ENCODE results near the gene RTP5. TPM values are rescaled to one million over a fixed set of nuclear protein-coding genes. Genes with fewer than 3 reads are reported as not detected.

The RTP5 gene
- total and polyA plus RNA-seq, 12 donors = 0.15 TPM; not detected in 11

GRCh38 chr2:241895427-241895711, 25.8 kb downstream of the RTP5 start:
- 84 to 88% methylated on average over 11 of the region's 11 CpGs for WGBS, 2 donors
- ATAC-seq (peak in 2 of 8 donors; percentile 3 to 7), DNase-seq (no peak)
- no peak overlapping the region for H3K4me3 ChIP-seq
- no peak overlapping the region for H3K27ac ChIP-seq
- no peaks in the 10 kb centered on the region for H3K36me3 ChIP-seq
- no peaks in the 10 kb centered on the region for H3K9me3 ChIP-seq
- peaks cover 0 to 5% (median under 1%) of the 10 kb centered on the region in 7 donors for H3K27me3 ChIP-seq
- TF ChIP-seq, protein P1, sequence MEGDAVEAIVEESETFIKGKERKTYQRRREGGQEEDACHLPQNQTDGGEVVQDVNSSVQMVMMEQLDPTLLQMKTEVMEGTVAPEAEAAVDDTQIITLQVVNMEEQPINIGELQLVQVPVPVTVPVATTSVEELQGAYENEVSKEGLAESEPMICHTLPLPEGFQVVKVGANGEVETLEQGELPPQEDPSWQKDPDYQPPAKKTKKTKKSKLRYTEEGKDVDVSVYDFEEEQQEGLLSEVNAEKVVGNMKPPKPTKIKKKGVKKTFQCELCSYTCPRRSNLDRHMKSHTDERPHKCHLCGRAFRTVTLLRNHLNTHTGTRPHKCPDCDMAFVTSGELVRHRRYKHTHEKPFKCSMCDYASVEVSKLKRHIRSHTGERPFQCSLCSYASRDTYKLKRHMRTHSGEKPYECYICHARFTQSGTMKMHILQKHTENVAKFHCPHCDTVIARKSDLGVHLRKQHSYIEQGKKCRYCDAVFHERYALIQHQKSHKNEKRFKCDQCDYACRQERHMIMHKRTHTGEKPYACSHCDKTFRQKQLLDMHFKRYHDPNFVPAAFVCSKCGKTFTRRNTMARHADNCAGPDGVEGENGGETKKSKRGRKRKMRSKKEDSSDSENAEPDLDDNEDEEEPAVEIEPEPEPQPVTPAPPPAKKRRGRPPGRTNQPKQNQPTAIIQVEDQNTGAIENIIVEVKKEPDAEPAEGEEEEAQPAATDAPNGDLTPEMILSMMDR (IDR thresholded peaks at IDR 0.05) = no peak
- intact Hi-C loops (cut with DNase I) = no loop called here
- peaks cover 0 to 18% (median 6%) of the 10 kb centered on the region in 9 donors for H3K4me1 ChIP-seq

DNA sequence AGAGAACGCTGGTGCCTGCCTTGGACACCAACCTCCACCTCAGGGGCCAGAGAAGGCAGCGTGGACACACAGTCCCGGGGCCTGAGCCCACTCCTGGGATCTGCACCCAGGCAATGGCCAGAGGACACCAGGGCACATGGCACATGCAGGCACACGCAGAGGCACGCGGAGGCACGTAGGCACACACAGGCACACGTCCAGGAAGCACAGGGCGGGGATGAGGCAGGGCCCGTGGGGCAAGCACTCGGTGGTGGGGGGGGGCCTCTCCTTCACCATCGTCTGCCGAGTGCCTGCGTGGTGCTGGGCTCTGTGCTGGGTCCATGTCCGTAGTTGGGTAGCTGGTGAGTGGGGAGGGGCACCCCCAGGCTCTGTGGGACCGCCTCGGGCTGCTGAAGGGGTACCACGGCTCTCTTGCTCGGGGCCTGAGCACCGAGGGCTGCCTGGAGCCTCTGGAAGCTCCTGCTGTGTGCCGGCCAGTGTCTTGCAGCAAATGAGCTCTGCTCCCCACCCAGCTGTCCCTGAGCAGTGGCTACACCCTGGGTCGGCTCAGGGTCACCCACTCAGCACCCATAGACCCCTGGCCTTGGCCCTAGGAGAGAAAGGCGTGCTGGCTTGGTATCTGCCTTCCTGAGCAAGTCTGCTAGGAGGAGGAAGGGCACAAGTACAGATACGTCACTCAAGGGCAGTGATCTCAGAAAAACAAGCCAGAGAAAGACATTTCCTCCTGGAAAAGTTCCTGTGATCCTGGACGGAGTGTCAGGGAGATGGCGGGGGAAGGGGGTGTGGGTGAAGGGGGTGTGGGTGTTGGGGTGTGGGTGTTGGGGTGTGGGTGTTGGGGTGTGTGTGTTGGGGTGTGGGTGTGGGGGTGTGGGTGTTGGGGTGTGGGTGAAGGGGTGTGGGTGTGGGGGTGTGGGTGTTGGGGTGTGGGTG, 26.4 kb downstream of the RTP5 start:
- no peaks in the 10 kb centered on the region for H3K36me3 ChIP-seq
- WGBS, 2 donors = 48 to 58% methylated on average over 26 of the region's 26 CpGs
- DNase-seq (no peak), ATAC-seq (peak in 7 of 8 donors; percentile 4 to 39 (median 13))
- H3K27ac ChIP-seq = peak overlapping the region in 1 of 10 donors; percentile 5
- intact Hi-C loops (cut with DNase I) = no loop called here
- H3K4me1 ChIP-seq = peaks cover 0 to 24% (median 8%) of the 10 kb centered on the region in 9 donors
- no peak overlapping the region for H3K4me3 ChIP-seq
- H3K27me3 ChIP-seq = peaks cover 0 to 7% (median 6%) of the 10 kb centered on the region in 7 donors
- TF ChIP-seq, protein P1 (IDR thresholded peaks at IDR 0.05) = no peak
- no peaks in the 10 kb centered on the region for H3K9me3 ChIP-seq

GRCh38 chr2:241896746-241897201, 27.2 kb downstream of the RTP5 start:
- Histone ChIP-seq H3K9me3 (no peaks in the 10 kb centered on the region), H3K27ac (no peak overlapping the region), H3K36me3 (no peaks in the 10 kb centered on the region), H3K27me3 (peaks cover 0 to 14% (median 9%) of the 10 kb centered on the region in 7 donors), H3K4me3 (no peak overlapping the region), H3K4me1 (peaks cover 0 to 29% (median 8%) of the 10 kb centered on the region in 9 donors)
- 88 to 90% methylated on average over 9 to 10 of the region's 10 CpGs for WGBS, 2 donors
- DNase-seq = no peak
- TF ChIP-seq, protein P1 (IDR thresholded peaks at IDR 0.05) = no peak
- no peak for ATAC-seq
- intact Hi-C loops (cut with DNase I) = no loop called here

GRCh38 chr2:241897231-241897916, 27.8 kb downstream of the RTP5 start:
- DNase-seq = no peak
- intact Hi-C loops (cut with DNase I) = no loop called here
- Histone ChIP-seq H3K4me3 (no peak overlapping the region), H3K4me1 (peaks cover 0 to 30% (median 8%) of the 10 kb centered on the region in 9 donors), H3K9me3 (no peaks in the 10 kb centered on the region), H3K36me3 (no peaks in the 10 kb centered on the region), H3K27ac (no peak overlapping the region), H3K27me3 (peaks cover 0 to 17% (median 9%) of the 10 kb centered on the region in 7 donors)
- ATAC-seq = no peak
- TF ChIP-seq, protein P1 (IDR thresholded peaks at IDR 0.05) = no peak
- WGBS, 2 donors = 86 to 91% methylated on average over 17 of the region's 17 CpGs

All from heart right ventricle (tissue), 16 donors.